Measurements from ENCODE around the gene CIROP.

Gene CIROP

GRCh38 chr14:23091294-23092225 is 13.2 kb downstream of the CIROP start:
- DNase-seq = no peak

GRCh38 chr14:23090254-23090636 is 14.5 kb downstream of the CIROP start:
- DNase-seq = no peak

GRCh38 chr14:23089498-23090253 is 15.1 kb downstream of the CIROP start:
- DNase-seq = no peak

- DNase-seq = no peak
Measured at GRCh38 chr14:23086565-23086964, 18.2 kb downstream of the CIROP start.

- no peak for DNase-seq
Measured at GRCh38 chr14:23085458-23085857, 19.3 kb downstream of the CIROP start.

- no peak for DNase-seq
Measured at GRCh38 chr14:23080474-23080873, 24.3 kb downstream of the CIROP start.

GRCh38 chr14:23079716-23080115 is 25.1 kb downstream of the CIROP start:
- no peak for DNase-seq

- DNase-seq = no peak
Measured at GRCh38 chr14:23078692-23079116, 26.1 kb downstream of the CIROP start.

GRCh38 chr14:23077962-23078361 is 26.8 kb downstream of the CIROP start:
- no peak for DNase-seq

GRCh38 chr14:23076785-23077408 is 27.9 kb downstream of the CIROP start:
- DNase-seq = no peak

GRCh38 chr14:23074906-23075305 is 29.9 kb downstream of the CIROP start:
- DNase-seq = no peak

GRCh38 chr14:23071921-23072539 is 32.8 kb downstream of the CIROP start:
- DNase-seq = no peak

- DNase-seq = no peak
Measured at GRCh38 chr14:23071244-23071920, 33.4 kb downstream of the CIROP start.

GRCh38 chr14:23070262-23071129 is 34.3 kb downstream of the CIROP start:
- DNase-seq = no peak

GRCh38 chr14:23069413-23069806 is 35.4 kb downstream of the CIROP start:
- DNase-seq = no peak

- DNase-seq = no peak
Measured at GRCh38 chr14:23068789-23069412, 35.9 kb downstream of the CIROP start.

- DNase-seq = no peak
Measured at GRCh38 chr14:23067847-23068788, 36.7 kb downstream of the CIROP start.

GRCh38 chr14:23066855-23067744 is 37.7 kb downstream of the CIROP start:
- no peak for DNase-seq

- DNase-seq = no peak
Measured at GRCh38 chr14:23066368-23066767, 38.4 kb downstream of the CIROP start.

Data from kidney glomerular epithelial cell (primary cell).